Measurements from ENCODE around the gene GALT.

The GALT gene

DNA sequence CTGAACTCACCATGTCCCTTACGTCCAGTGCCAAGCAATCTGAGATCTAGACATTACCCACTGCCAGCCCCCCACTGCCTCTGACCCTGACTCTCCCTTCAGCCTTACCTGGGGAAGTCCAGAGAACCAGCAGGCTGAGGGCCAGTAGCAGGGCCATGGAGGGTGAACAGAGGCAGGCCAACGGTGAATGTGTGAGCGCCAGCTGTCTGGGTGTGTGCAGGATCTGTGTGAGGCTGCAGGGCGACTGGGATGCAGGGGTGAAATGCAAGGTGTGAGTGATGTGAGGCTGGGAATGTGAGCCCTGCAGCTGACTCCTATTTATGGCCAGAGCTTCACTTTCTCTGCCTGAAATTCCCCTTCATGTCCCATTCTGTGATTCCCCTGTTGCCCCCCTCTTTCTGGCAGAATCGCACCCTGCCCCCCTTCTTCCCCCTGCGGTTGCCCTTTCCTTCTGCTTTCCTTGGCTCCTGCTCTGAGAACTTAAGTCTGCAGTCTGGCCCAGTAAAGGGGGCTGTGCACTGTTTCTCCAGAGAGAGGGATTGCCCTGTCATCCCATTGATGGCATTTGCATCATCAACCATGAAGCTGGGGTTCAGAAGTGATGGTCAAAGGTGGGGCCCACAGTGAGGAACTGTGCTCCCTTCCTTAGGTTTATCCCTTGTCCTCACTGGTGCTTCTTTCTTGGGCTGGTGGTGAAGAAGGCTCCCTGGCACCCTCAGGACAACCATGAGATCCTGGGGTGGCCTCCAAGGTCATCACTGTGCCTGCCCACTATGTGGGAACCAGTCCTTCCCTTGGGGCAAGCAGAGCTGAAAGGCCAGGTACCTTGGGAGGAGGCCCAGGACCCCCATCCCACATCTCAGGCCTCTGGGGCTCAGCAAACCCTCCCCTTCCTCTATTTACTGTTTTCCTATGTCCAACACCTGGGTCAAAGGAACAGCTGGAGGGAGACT, 44.8 kb downstream of the GALT start, which contains the start of gene CCL19:
Gene CCL19, minus strand, starts transcription at position 294 of the 953 bp plus-strand sequence. Its CDS starts 137 bp downstream, at position 157.
- TF ChIP-seq ZNF274 (IDR thresholded peaks at IDR 0.05; ENCODE audit: low read depth, low read length), result no peak
- H3K4me3 ChIP-seq (ENCODE audit: low read length), result no peak within 1 kb of the TSS

GRCh38 chr9:34691936-34692315, 45.5 kb downstream of the GALT start:
- TF ChIP-seq ZNF274 (IDR thresholded peaks at IDR 0.05; ENCODE audit: low read depth, low read length), result no peak
- H3K4me3 ChIP-seq (ENCODE audit: low read length), result no peak overlapping the region

DNA sequence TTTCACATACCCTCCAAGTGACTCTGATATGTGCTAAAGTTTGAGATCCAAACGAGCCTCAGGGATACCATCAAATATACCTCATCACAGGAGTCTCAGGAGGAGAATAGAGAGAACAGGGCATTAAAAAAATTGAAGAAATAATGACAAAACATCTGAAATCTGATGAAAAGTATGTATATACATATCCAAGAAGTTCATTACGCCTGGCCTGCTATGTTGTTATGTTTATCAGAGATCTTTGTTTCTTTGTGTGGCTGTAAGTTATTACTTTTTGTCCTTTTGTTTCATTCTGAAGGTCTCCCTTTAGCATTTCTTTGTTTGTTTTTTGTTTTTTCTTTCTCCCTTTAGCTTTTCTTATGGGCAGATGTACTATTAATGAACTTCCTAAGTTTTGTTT, 47.1 kb downstream of the GALT start:
- no peak overlapping the region for H3K4me3 ChIP-seq (ENCODE audit: low read length)
- no peak for TF ChIP-seq ZNF274 (IDR thresholded peaks at IDR 0.05; ENCODE audit: low read depth, low read length)

DNA sequence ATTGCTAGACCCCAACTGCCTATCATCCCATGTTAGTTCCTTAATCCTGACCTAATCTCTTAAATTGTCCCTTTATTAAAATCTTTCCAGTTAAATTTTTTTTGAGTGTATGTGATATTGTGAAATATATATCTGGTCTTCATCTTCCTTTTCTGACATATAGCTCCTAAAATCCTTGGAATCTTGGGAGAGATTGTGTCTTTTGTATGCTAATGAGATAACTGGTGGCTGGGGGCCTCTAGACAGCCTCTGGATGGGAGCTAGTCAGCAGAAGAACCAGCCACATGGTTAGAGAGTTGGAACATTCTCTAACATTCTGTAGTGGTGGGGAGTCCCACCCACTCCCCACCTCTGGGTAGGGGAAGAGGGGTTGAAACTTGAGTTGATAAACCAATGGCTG, 48.3 kb downstream of the GALT start:
- H3K4me3 ChIP-seq (ENCODE audit: low read length), result no peak overlapping the region
- no peak for TF ChIP-seq ZNF274 (IDR thresholded peaks at IDR 0.05; ENCODE audit: low read depth, low read length)

All from GM08714 (cell line).